ENCODE data around the gene EFNB2. TPM values are rescaled to one million over a fixed set of nuclear protein-coding genes. Genes with fewer than 3 reads are reported as not detected.

EFNB2 gene
- total RNA-seq, 1 experiment from 2014 or later: 17.5 TPM

- BruUV-seq (replicated peaks): no TSS peak
- Histone ChIP-seq H3F3A (ENCODE audit: insufficient read depth, low read depth) (no peaks in the 10 kb centered on the region; the same call in 1 of the 2 replicates), H3K9me3 (ENCODE audit: insufficient read depth, low read depth) (no peaks in the 10 kb centered on the region), H2AFZ (no peak overlapping the region), H3K79me2 (ENCODE audit: low read depth) (peaks cover 80% of the 10 kb centered on the region), H3K27ac (no peak overlapping the region), H3K4me2 (no peak overlapping the region), H3K27me3 (ENCODE audit: insufficient read depth, low read depth) (no peaks in the 10 kb centered on the region), H4K20me1 (ENCODE audit: insufficient read depth) (no peaks in the 10 kb centered on the region; the same call in 1 of the 2 replicates), H3K36me3 (ENCODE audit: low read depth) (peaks cover 45% of the 10 kb centered on the region), H3K4me1 (replicated peaks; ENCODE audit: insufficient read depth) (no peaks in the 10 kb centered on the region), H3K4me3 (no peak overlapping the region), H3K9me2 (ENCODE audit: insufficient read depth) (no peaks in the 10 kb centered on the region)
- no peak for TF ChIP-seq EZH2 (IDR thresholded peaks at IDR 0.05; ENCODE audit: low read depth)
- no peak for TF ChIP-seq CTCF (conservative IDR thresholded peaks at IDR 0.05)
- no peak for DNase-seq
- intact Hi-C loops (cut with micrococcal nuclease; ENCODE audit: unreplicated experiment): no loop called here
- ChIA-PET POLR2A (ENCODE audit: unreplicated experiment) (no interaction called here), CTCF (no interaction called here)
These were observed 38.4 kb downstream of the EFNB2 start for GRCh38 chr13:106497079-106497478.

- H2AFZ ChIP-seq: no peak overlapping the region
- no peak for DNase-seq
- no peaks in the 10 kb centered on the region for H3K9me3 ChIP-seq (ENCODE audit: insufficient read depth, low read depth)
- H4K20me1 ChIP-seq (ENCODE audit: insufficient read depth): no peaks in the 10 kb centered on the region; the same call in 1 of the 2 replicates
- ChIA-PET POLR2A (ENCODE audit: unreplicated experiment) (interaction anchor here (1.1 kb wide), 1 partner anchor 21 kb away, joined by 3 read pairs; no protein-coding TSS in a partner anchor), CTCF (no interaction called here)
- H3F3A ChIP-seq (ENCODE audit: insufficient read depth, low read depth): no peaks in the 10 kb centered on the region; the same call in 1 of the 2 replicates
- no peaks in the 10 kb centered on the region for H3K27me3 ChIP-seq (ENCODE audit: insufficient read depth, low read depth)
- H3K4me3 ChIP-seq: no peak overlapping the region
- TF ChIP-seq EZH2 (IDR thresholded peaks at IDR 0.05; ENCODE audit: low read depth) (no peak), CTCF (conservative IDR thresholded peaks at IDR 0.05) (no peak)
- H3K4me1 ChIP-seq (replicated peaks; ENCODE audit: insufficient read depth): no peaks in the 10 kb centered on the region
- no peak overlapping the region for H3K4me2 ChIP-seq
- intact Hi-C loops (cut with micrococcal nuclease; ENCODE audit: unreplicated experiment): no loop called here
- H3K79me2 ChIP-seq (ENCODE audit: low read depth): peaks cover 72% of the 10 kb centered on the region
- H3K27ac ChIP-seq: no peak overlapping the region
- no TSS peak for BruUV-seq (replicated peaks)
- H3K36me3 ChIP-seq (ENCODE audit: low read depth): peaks cover 42% of the 10 kb centered on the region
- no peaks in the 10 kb centered on the region for H3K9me2 ChIP-seq (ENCODE audit: insufficient read depth)
These were observed 39.1 kb downstream of the EFNB2 start for GRCh38 chr13:106496072-106496997.

DNA sequence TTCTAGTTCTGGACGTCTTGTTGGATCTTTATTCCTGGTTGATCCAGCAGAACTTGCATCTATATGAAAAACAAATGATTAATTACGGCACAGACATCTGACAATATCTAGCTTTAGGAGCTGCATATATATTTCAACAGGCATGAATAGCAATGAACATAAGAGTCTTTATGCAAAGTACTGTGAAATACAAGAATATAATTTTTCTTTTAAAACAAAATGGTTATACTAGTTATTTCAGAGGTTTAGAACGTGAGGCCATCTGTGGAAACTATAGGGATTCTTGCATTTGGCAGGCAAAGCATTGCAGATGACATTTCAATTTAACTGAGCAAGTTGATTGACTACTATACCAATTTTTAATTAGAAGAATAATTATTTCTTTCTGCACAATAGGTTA lies 40.5 kb downstream of the EFNB2 start:
- no peak overlapping the region for H3K4me2 ChIP-seq
- BruUV-seq (replicated peaks): no TSS peak
- no peak overlapping the region for H2AFZ ChIP-seq
- no peaks in the 10 kb centered on the region for H3K27me3 ChIP-seq (ENCODE audit: insufficient read depth, low read depth)
- H3K27ac ChIP-seq: no peak overlapping the region
- intact Hi-C loops (cut with micrococcal nuclease; ENCODE audit: unreplicated experiment): no loop called here
- peaks cover 34% of the 10 kb centered on the region for H3K36me3 ChIP-seq (ENCODE audit: low read depth)
- no peaks in the 10 kb centered on the region for H3K4me1 ChIP-seq (replicated peaks; ENCODE audit: insufficient read depth)
- no peaks in the 10 kb centered on the region for H3K9me2 ChIP-seq (ENCODE audit: insufficient read depth)
- TF ChIP-seq EZH2 (IDR thresholded peaks at IDR 0.05; ENCODE audit: low read depth) (no peak), CTCF (conservative IDR thresholded peaks at IDR 0.05) (no peak)
- DNase-seq: no peak
- ChIA-PET CTCF (interaction anchor here (0.6 kb wide), 1 partner anchor 909 kb away, joined by 6 read pairs; no protein-coding TSS in a partner anchor), POLR2A (ENCODE audit: unreplicated experiment) (interaction anchor here (1.1 kb wide), 1 partner anchor 22 kb away, joined by 3 read pairs; no protein-coding TSS in a partner anchor)
- H3F3A ChIP-seq (ENCODE audit: insufficient read depth, low read depth): peaks cover 10% of the 10 kb centered on the region
- peaks cover 58% of the 10 kb centered on the region for H3K79me2 ChIP-seq (ENCODE audit: low read depth)
- no peaks in the 10 kb centered on the region; the same call in 1 of the 2 replicates for H4K20me1 ChIP-seq (ENCODE audit: insufficient read depth)
- H3K4me3 ChIP-seq: no peak overlapping the region
- no peaks in the 10 kb centered on the region for H3K9me3 ChIP-seq (ENCODE audit: insufficient read depth, low read depth)
